T-helper 17 cell (primary cell): ENCODE measurements around the gene TMEM14A. TPM values are rescaled to one million over a fixed set of nuclear protein-coding genes. Genes with fewer than 3 reads are reported as not detected.

ENCODE experiments used
- ATAC-seq: fragments of 150-1000 bp; cut with Tn5 transposase; 2 replicates; pipeline ENCODE4 v1.10.0; 2021; ENCODE audit warnings: mild to moderate bottlenecking, moderate library complexity
- DNase-seq, 3 donors: peaks; one replicate each; pipeline versions ENCODE4 v3.0.0 to v3.0.0-alpha.2; 2020 to 2021
- H3K9me3 ChIP-seq: one replicate; pipeline ENCODE4 v1.7.0; 2013; ENCODE audit warnings: low read length, mild to moderate bottlenecking; ENCODE audit not compliant: control insufficient read depth, poor library complexity, severe bottlenecking
- H3K27ac Mint-ChIP-seq: one replicate; pipeline ENCODE4 v1.8.0; 2022; ENCODE audit warnings: mild to moderate bottlenecking, moderate library complexity, mixed read lengths
- H3K27me3 Mint-ChIP-seq: one replicate; pipeline ENCODE4 v1.8.0; 2022; ENCODE audit warnings: mixed read lengths
- H3K36me3 Mint-ChIP-seq: one replicate; pipeline ENCODE4 v1.8.0; 2022; ENCODE audit warnings: low read depth, mixed read lengths
- H3K4me1 Mint-ChIP-seq: one replicate; pipeline ENCODE4 v1.8.0; 2022; ENCODE audit warnings: mild to moderate bottlenecking, mixed read lengths
- H3K4me3 Mint-ChIP-seq: one replicate; pipeline ENCODE4 v1.8.0; 2022; ENCODE audit warnings: mild to moderate bottlenecking, moderate library complexity, mixed read lengths
- total RNA-seq, 4 donors: library from RNA in 2 of 4; stranded (reverse) in 2 of 4; gene quantifications; one replicate each; pipeline ENCODE4 v1.2.3 and lab custom pipeline; 2022 to 2026

TMEM14A gene
- total RNA-seq, 2 donors from 2014 or later: 7.8 to 8.7 TPM

DNA sequence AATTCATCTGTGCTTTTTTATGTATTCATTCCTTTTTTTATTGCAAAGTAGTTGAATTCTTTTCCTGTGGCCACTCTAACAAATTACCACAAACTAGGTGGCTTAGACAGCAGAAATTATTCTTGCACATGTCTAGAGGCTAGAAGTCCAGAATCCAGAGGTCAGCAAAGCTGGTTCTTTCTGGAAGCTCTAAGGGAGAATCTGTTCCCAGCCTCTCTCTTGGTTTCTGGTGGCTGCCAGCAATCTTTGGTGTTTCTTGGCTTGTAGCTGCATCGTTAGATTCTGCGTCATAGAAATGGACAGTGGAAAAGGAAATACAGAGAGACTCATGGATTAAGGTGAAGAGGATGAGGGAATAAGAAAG lies 53.1 kb downstream of the TMEM14A start:
- H3K4me3 Mint-ChIP-seq: no peak overlapping the region
- no peaks in the 10 kb centered on the region for H3K36me3 Mint-ChIP-seq
- peaks cover 26% of the 10 kb centered on the region for H3K27me3 Mint-ChIP-seq
- H3K4me1 Mint-ChIP-seq: no peaks in the 10 kb centered on the region
- no peak overlapping the region for H3K27ac Mint-ChIP-seq
- ATAC-seq (no peak), DNase-seq (no peak)
- H3K9me3 ChIP-seq: no peaks in the 10 kb centered on the region

DNA sequence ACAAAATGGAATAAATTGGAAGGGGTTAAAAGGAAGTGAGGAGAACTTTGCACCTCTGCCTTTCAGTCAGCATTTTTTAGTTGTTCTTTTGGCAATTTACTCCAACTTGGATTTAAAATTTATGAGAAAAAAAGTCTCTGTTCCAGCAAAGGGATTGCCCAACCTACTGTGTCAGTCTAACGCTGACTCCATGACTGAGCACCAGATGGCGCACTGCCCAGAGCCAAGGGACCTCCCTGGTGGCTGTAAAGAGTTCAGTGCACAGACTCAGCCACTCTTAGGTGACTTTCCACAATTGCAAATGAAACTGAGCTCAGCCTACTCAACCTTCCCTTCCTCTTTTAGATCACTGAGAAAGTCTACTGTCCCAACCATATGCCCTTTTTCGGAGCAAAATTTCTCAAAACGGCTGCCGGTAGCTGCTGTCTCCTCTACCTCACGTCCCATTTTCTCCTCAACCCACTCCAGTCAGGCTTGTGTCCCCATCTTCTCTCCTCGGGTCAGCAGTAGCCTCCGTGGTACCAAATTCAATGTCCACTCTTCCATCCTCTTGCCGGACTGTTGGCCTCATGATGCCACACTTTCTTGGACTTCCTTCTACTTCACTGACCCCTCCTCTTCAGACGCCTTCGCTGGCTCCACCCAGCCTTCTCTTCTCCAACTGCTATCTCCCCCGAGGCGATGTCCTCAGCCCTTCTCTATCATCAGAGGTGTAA lies 53.7 kb downstream of the TMEM14A start:
- ATAC-seq (peak; percentile 82), DNase-seq (peak; percentile 17 to 28 (median 27))
- H3K9me3 ChIP-seq: no peaks in the 10 kb centered on the region
- H3K36me3 Mint-ChIP-seq: no peaks in the 10 kb centered on the region
- H3K27me3 Mint-ChIP-seq: peaks cover 26% of the 10 kb centered on the region
- no peak overlapping the region for H3K4me3 Mint-ChIP-seq
- H3K27ac Mint-ChIP-seq: no peak overlapping the region
- H3K4me1 Mint-ChIP-seq: no peaks in the 10 kb centered on the region

DNA sequence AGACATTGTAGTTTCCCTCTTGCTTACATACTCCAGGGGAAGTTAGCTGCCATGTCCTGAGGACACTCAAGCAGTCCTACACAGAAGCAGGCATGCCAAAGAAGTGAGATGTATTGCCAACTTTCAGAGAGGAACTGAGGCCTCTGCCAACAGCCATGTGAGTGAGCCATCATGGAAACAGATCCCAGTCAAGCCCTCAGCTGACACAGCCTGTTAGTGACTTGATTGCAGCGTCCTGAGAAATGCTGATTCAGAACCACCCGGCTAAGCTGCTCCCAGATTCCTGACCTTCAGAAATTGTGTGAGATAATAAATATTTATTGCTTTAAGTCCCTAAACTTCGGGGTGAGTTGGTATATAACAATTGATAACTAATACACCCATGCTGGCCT lies 54.2 kb downstream of the TMEM14A start:
- no peaks in the 10 kb centered on the region for H3K4me1 Mint-ChIP-seq
- no peak overlapping the region for H3K27ac Mint-ChIP-seq
- H3K27me3 Mint-ChIP-seq: peaks cover 26% of the 10 kb centered on the region
- no peaks in the 10 kb centered on the region for H3K36me3 Mint-ChIP-seq
- no peaks in the 10 kb centered on the region for H3K9me3 ChIP-seq
- H3K4me3 Mint-ChIP-seq: no peak overlapping the region
- no peak for DNase-seq
- ATAC-seq: no peak

DNA sequence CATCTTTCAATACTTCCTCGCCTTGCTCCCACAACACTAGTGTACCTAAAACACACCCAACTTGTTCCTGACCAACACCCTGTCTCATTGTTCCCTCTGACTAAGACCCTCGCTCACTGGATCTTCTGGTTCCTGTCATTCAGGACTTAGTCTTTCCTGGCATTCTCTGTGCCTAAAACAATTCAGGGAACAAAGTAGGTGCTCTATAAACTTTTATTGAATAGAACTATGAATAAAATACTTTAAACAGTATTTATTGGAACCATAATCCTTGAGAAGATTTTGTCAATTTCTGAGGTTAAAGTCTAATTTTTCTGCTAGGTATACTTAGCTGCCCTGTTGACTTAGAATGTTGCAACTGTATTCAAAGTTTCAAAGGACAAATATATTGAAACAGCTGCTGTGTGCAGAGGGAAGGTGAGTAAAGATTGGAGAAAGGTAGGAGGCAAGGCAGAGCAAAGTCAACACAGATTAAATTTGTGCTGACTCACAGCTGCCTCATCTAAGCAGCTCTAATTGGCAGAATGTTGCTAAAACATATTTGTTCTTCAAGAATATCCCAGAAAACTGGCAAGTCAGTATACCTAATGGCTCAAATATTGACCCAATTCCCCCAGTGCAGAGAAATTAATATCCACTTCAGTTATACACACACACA lies 54.8 kb downstream of the TMEM14A start:
- H3K36me3 Mint-ChIP-seq: no peaks in the 10 kb centered on the region
- no peaks in the 10 kb centered on the region for H3K9me3 ChIP-seq
- ATAC-seq: no peak
- H3K4me3 Mint-ChIP-seq: no peak overlapping the region
- no peak overlapping the region for H3K27ac Mint-ChIP-seq
- DNase-seq: no peak
- peaks cover 26% of the 10 kb centered on the region for H3K27me3 Mint-ChIP-seq
- no peaks in the 10 kb centered on the region for H3K4me1 Mint-ChIP-seq

DNA sequence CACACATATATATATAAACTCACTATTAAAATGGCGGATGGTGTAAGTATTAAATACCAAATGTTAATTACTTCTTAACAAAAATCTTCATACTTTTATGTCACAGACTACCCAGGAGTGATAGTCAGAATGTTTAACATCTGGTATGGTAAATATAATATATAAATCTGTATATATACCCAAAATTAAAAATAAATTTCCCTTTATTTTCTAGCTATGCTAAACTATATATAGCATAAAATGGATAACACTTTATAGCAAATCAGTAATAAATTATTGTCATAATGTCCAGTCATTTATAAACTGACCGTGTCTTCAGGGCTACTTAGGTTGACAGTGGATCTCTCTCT lies 55.3 kb downstream of the TMEM14A start:
- H3K4me1 Mint-ChIP-seq: no peaks in the 10 kb centered on the region
- no peak for ATAC-seq
- no peak for DNase-seq

DNA sequence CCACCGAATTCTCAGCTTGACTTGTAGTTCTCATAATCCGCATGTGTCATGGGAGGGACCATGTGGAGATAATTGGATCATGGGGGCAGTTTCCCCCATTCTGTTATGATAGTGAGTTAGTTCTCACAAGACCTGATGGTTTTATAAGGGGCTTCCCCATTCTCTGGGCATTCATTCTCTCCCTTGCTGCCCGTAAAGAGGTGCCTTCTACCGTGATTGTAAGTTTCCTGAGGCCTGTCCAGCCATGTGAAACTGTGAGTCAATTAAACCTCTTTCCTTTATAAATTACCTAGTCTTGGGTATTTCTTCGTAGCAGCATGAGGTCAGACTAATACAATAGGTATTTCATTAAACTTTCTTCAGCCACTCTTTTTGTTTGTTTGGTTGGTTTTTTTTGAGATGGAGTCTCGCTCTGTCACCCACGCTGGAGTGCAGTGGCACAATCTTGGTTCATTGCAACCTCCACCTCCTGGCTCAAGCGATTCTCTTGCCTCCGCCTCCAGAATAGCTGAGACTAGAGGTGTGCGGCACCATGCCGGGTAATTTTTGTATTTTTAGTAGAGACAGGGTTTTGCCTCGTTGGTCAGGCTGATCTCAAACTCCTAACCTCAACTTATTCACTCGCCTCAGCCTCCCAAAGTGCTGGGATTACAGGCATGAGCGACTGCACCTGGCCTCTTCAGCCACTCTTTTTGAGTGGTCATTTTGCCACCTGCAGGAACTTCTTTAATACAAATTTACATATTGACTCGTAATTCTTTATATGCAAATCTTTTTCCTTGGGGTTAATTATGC lies 56.0 kb downstream of the TMEM14A start:
- Mint-ChIP-seq H3K36me3 (no peaks in the 10 kb centered on the region), H3K4me3 (no peak overlapping the region), H3K27ac (no peak overlapping the region), H3K27me3 (peaks cover 23% of the 10 kb centered on the region), H3K4me1 (no peaks in the 10 kb centered on the region)
- ATAC-seq: no peak
- no peaks in the 10 kb centered on the region for H3K9me3 ChIP-seq
- no peak for DNase-seq

More for the DNA sequence above, 55.3 kb downstream of the TMEM14A start:
- Mint-ChIP-seq H3K27ac (no peak overlapping the region), H3K27me3 (peaks cover 26% of the 10 kb centered on the region), H3K4me3 (no peak overlapping the region), H3K36me3 (no peaks in the 10 kb centered on the region)
- H3K9me3 ChIP-seq: no peaks in the 10 kb centered on the region

DNA sequence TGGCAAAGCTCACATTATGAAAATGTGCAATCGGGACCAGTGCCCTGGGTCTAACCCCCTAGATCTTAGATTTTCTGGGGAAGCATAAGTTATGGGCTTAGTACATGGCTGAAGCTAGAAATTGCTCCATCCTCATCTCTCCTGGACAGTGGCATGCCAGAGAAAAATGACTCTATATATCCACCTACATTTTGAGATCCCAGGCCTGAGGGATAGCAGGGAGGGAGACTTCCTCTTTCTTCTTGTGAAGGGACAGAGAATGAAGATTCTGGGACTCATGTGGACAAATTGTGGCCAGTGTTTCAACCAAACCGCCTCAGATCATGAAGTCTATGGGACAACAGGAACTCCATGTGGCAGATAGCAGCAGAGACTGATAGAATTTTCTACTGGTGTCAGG lies 57.0 kb downstream of the TMEM14A start:
- ATAC-seq: no peak
- no peak overlapping the region for H3K4me3 Mint-ChIP-seq
- no peak for DNase-seq

DNA sequence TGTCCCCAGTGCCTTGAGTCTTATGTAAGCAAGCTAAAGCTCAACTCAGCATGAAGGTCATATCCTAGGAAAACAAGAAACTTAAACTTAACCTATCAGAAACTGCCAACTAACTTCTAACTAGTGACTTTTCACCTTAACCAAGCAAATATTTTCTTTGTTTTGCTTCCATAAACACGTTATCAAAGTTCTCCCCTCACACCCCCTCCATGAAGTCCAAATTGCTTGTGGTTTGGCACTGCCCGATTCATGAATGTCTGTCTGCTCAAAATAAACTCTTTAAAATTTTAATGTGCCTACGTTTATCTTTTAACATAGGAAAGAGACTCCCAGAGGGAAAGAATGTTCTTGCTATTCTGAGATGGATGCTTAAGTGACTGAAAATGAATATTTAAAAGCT lies 57.5 kb downstream of the TMEM14A start:
- Mint-ChIP-seq H3K27ac (no peak overlapping the region), H3K36me3 (no peaks in the 10 kb centered on the region), H3K27me3 (peaks cover 16% of the 10 kb centered on the region), H3K4me3 (no peak overlapping the region), H3K4me1 (no peaks in the 10 kb centered on the region)
- ATAC-seq (no peak), DNase-seq (no peak)
- no peaks in the 10 kb centered on the region for H3K9me3 ChIP-seq

More for the DNA sequence above, 57.0 kb downstream of the TMEM14A start:
- Mint-ChIP-seq H3K4me1 (no peaks in the 10 kb centered on the region), H3K27ac (no peak overlapping the region), H3K36me3 (no peaks in the 10 kb centered on the region), H3K27me3 (peaks cover 16% of the 10 kb centered on the region)
- H3K9me3 ChIP-seq: no peaks in the 10 kb centered on the region

DNA sequence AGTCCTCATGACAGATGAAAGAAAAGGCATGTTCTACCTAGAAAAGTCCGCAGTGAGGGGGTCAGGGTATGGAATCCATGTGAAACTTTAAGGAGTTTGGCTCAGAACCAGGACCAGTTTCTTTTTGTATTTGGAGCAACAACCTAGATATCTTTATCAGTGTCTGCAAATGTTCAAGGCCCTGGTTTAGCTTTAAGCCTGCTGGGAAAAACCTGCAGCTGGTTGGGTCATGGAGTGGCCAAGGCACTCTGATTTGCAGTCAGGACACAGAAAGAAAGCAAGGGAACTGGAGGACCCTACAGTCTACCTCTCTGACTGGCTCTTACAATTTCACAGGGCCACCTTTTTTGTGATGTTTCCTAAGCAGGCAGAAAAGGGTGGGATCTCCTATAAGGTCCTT lies 58.7 kb downstream of the TMEM14A start:
- ATAC-seq (no peak), DNase-seq (no peak)
- H3K4me3 Mint-ChIP-seq: no peak overlapping the region
- H3K27ac Mint-ChIP-seq: no peak overlapping the region
- no peaks in the 10 kb centered on the region for H3K9me3 ChIP-seq
- H3K4me1 Mint-ChIP-seq: no peaks in the 10 kb centered on the region
- H3K36me3 Mint-ChIP-seq: no peaks in the 10 kb centered on the region
- H3K27me3 Mint-ChIP-seq: peaks cover 9% of the 10 kb centered on the region

DNA sequence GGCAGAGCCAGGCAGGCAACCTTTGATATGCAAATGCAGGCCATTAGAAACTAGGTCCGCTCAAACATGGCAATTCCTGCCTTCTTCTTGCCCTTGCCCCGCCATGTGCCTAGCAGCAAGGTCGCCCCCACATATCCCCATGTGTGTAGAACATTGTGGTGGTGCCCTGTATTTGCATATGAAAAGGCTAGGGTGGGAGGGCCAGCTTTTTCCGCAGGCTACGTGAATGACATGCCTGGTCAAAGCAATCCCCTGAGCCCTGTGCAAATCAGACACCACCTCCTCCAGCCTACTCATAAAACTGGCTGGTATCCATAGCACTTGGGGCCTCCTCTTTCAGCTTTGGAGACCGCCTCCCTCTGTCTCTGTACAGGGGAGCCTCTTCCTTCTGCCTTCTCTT lies 60.8 kb downstream of the TMEM14A start:
- Mint-ChIP-seq H3K27me3 (no peaks in the 10 kb centered on the region), H3K27ac (no peak overlapping the region), H3K4me3 (no peak overlapping the region), H3K4me1 (no peaks in the 10 kb centered on the region), H3K36me3 (no peaks in the 10 kb centered on the region)
- no peak for DNase-seq
- H3K9me3 ChIP-seq: no peaks in the 10 kb centered on the region
- no peak for ATAC-seq

DNA sequence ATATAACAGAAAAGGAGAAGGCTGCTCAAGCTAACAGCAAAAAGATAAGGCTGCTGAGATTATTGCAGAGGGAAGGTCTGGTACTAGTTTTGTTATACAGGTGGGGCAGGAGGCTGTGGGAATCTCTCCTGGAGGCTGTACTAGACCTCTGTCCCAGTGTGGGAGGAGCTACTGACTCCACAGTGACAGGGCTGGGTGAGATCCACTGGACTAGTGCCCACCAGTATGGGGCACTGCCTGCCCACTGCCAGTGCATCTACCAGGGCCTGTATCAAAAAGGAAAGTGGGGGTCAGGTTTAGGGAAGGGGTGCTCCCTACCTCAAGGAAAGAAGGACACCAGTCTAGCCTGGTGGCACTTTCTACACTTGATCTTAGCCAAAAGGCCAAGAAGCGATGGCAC lies 62.3 kb downstream of the TMEM14A start:
- H3K4me1 Mint-ChIP-seq: no peaks in the 10 kb centered on the region
- no peaks in the 10 kb centered on the region for H3K36me3 Mint-ChIP-seq
- H3K9me3 ChIP-seq: no peaks in the 10 kb centered on the region
- no peaks in the 10 kb centered on the region for H3K27me3 Mint-ChIP-seq
- no peak overlapping the region for H3K4me3 Mint-ChIP-seq
- DNase-seq (no peak), ATAC-seq (no peak)
- H3K27ac Mint-ChIP-seq: no peak overlapping the region

DNA sequence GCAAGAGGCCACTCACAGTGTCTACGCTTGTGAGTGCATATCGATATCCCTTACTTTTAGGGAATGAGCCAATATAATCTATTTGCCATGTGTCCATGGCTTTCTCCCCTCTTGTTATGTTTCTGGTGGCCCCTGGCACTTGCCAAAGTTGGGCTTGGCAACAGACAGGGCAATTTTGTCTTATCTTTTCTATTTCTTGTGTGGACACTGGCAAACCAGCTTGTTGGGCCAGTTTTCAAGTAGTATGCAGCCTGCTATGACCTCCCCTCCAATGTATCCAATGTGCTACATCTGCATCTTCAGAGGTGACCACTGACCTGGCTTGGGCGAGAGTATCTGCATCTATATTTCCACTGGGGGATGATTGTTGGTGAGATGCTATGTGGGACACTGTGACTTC lies 63.2 kb downstream of the TMEM14A start:
- no peaks in the 10 kb centered on the region for H3K27me3 Mint-ChIP-seq

DNA sequence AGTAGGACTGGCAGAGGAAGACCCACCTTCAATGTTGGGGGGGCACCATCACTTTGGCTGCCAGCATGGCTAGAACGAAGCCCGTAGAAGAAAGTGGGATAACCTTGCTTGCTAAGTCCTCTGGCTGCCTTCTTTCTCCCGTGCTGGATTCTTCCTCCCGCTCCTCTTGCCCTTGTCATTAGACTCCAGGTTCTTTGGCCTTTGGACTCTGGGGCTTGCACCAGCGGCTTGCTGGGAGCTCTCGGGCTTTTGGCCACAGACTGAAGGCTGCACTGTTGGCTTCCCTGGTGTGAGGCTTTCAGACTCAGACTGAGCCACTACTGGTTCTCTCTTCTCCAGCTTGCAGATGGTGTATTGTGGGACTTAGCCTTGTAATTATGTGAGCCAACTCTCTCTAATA lies 64.2 kb downstream of the TMEM14A start:
- no peak for DNase-seq
- no peak for ATAC-seq

More for the DNA sequence above, 63.2 kb downstream of the TMEM14A start:
- DNase-seq: no peak
- H3K4me1 Mint-ChIP-seq: no peaks in the 10 kb centered on the region
- no peak overlapping the region for H3K4me3 Mint-ChIP-seq
- H3K36me3 Mint-ChIP-seq: no peaks in the 10 kb centered on the region
- ATAC-seq: no peak
- H3K27ac Mint-ChIP-seq: no peak overlapping the region
- H3K9me3 ChIP-seq: no peaks in the 10 kb centered on the region

More for the DNA sequence above, 64.2 kb downstream of the TMEM14A start:
- H3K27ac Mint-ChIP-seq: no peak overlapping the region
- H3K9me3 ChIP-seq: no peaks in the 10 kb centered on the region
- H3K4me3 Mint-ChIP-seq: no peak overlapping the region
- no peaks in the 10 kb centered on the region for H3K4me1 Mint-ChIP-seq
- no peaks in the 10 kb centered on the region for H3K27me3 Mint-ChIP-seq
- H3K36me3 Mint-ChIP-seq: no peaks in the 10 kb centered on the region
